ENCODE results near the gene NFIX.

DNA sequence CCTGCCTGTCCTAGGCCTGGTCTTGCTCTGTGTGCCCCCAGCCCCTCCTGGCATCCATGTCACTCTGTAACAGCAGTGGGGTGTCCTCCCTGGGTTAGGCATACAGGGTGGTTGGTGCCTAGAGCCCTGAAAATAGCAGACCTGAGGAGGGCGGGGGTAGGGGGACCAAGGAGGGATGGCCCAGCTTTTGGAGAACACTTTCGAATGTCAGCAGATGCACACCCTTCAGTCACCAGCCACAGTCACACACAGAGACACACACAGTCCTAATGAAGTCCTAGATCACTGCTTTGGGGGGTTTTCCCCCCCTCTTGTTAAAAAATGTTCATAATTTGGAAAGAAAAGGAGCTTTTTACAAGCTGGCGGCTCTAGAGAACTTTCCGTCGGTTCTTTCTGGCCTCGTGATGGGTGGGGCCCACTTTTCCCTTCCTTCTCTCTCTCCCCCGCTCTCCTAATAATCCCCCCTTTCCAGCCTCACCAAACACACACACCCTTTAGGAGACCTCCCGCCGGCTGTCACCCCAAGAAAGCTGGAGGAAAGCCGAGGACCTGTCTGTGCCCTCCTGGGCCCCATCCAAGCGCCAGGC is 59.4 kb downstream of the NFIX start:
- TF ChIP-seq, protein P1, sequence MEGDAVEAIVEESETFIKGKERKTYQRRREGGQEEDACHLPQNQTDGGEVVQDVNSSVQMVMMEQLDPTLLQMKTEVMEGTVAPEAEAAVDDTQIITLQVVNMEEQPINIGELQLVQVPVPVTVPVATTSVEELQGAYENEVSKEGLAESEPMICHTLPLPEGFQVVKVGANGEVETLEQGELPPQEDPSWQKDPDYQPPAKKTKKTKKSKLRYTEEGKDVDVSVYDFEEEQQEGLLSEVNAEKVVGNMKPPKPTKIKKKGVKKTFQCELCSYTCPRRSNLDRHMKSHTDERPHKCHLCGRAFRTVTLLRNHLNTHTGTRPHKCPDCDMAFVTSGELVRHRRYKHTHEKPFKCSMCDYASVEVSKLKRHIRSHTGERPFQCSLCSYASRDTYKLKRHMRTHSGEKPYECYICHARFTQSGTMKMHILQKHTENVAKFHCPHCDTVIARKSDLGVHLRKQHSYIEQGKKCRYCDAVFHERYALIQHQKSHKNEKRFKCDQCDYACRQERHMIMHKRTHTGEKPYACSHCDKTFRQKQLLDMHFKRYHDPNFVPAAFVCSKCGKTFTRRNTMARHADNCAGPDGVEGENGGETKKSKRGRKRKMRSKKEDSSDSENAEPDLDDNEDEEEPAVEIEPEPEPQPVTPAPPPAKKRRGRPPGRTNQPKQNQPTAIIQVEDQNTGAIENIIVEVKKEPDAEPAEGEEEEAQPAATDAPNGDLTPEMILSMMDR (conservative IDR thresholded peaks at IDR 0.05; ENCODE audit: low read depth in 2 of 2): no peak
- TF ChIP-seq ZNF331 (CRISPR knock-in tag; IDR thresholded peaks at IDR 0.05; ENCODE audit: low read depth): no peak
- TF ChIP-seq, protein P2, sequence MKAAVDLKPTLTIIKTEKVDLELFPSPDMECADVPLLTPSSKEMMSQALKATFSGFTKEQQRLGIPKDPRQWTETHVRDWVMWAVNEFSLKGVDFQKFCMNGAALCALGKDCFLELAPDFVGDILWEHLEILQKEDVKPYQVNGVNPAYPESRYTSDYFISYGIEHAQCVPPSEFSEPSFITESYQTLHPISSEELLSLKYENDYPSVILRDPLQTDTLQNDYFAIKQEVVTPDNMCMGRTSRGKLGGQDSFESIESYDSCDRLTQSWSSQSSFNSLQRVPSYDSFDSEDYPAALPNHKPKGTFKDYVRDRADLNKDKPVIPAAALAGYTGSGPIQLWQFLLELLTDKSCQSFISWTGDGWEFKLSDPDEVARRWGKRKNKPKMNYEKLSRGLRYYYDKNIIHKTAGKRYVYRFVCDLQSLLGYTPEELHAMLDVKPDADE (IDR thresholded peaks at IDR 0.05): no peak
- no peak for TF ChIP-seq POLR2AphosphoS5 (IDR thresholded peaks at IDR 0.05; ENCODE audit: low read depth)
- TF ChIP-seq, protein P3, sequence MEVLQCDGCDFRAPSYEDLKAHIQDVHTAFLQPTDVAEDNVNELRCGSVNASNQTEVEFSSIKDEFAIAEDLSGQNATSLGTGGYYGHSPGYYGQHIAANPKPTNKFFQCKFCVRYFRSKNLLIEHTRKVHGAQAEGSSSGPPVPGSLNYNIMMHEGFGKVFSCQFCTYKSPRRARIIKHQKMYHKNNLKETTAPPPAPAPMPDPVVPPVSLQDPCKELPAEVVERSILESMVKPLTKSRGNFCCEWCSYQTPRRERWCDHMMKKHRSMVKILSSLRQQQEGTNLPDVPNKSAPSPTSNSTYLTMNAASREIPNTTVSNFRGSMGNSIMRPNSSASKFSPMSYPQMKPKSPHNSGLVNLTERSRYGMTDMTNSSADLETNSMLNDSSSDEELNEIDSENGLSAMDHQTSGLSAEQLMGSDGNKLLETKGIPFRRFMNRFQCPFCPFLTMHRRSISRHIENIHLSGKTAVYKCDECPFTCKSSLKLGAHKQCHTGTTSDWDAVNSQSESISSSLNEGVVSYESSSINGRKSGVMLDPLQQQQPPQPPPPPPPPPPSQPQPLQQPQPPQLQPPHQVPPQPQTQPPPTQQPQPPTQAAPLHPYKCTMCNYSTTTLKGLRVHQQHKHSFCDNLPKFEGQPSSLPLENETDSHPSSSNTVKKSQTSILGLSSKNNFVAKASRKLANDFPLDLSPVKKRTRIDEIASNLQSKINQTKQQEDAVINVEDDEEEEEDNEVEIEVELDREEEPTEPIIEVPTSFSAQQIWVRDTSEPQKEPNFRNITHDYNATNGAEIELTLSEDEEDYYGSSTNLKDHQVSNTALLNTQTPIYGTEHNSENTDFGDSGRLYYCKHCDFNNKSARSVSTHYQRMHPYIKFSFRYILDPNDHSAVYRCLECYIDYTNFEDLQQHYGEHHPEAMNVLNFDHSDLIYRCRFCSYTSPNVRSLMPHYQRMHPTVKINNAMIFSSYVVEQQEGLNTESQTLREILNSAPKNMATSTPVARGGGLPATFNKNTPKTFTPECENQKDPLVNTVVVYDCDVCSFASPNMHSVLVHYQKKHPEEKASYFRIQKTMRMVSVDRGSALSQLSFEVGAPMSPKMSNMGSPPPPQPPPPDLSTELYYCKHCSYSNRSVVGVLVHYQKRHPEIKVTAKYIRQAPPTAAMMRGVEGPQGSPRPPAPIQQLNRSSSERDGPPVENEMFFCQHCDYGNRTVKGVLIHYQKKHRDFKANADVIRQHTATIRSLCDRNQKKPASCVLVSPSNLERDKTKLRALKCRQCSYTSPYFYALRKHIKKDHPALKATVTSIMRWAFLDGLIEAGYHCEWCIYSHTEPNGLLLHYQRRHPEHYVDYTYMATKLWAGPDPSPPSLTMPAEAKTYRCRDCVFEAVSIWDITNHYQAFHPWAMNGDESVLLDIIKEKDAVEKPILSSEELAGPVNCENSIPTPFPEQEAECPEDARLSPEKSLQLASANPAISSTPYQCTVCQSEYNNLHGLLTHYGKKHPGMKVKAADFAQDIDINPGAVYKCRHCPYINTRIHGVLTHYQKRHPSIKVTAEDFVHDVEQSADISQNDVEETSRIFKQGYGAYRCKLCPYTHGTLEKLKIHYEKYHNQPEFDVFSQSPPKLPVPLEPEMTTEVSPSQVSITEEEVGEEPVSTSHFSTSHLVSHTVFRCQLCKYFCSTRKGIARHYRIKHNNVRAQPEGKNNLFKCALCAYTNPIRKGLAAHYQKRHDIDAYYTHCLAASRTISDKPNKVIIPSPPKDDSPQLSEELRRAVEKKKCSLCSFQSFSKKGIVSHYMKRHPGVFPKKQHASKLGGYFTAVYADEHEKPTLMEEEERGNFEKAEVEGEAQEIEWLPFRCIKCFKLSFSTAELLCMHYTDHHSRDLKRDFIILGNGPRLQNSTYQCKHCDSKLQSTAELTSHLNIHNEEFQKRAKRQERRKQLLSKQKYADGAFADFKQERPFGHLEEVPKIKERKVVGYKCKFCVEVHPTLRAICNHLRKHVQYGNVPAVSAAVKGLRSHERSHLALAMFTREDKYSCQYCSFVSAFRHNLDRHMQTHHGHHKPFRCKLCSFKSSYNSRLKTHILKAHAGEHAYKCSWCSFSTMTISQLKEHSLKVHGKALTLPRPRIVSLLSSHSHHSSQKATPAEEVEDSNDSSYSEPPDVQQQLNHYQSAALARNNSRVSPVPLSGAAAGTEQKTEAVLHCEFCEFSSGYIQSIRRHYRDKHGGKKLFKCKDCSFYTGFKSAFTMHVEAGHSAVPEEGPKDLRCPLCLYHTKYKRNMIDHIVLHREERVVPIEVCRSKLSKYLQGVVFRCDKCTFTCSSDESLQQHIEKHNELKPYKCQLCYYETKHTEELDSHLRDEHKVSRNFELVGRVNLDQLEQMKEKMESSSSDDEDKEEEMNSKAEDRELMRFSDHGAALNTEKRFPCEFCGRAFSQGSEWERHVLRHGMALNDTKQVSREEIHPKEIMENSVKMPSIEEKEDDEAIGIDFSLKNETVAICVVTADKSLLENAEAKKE (CRISPR knock-in tag; IDR thresholded peaks at IDR 0.05): no peak
- peak; percentile 54 for TF ChIP-seq EZH2 (IDR thresholded peaks at IDR 0.05; ENCODE audit: low read depth, unreplicated experiment)
- no peak for TF ChIP-seq ZNF114 (CRISPR knock-in tag; IDR thresholded peaks at IDR 0.05)
- TF ChIP-seq, protein P4, sequence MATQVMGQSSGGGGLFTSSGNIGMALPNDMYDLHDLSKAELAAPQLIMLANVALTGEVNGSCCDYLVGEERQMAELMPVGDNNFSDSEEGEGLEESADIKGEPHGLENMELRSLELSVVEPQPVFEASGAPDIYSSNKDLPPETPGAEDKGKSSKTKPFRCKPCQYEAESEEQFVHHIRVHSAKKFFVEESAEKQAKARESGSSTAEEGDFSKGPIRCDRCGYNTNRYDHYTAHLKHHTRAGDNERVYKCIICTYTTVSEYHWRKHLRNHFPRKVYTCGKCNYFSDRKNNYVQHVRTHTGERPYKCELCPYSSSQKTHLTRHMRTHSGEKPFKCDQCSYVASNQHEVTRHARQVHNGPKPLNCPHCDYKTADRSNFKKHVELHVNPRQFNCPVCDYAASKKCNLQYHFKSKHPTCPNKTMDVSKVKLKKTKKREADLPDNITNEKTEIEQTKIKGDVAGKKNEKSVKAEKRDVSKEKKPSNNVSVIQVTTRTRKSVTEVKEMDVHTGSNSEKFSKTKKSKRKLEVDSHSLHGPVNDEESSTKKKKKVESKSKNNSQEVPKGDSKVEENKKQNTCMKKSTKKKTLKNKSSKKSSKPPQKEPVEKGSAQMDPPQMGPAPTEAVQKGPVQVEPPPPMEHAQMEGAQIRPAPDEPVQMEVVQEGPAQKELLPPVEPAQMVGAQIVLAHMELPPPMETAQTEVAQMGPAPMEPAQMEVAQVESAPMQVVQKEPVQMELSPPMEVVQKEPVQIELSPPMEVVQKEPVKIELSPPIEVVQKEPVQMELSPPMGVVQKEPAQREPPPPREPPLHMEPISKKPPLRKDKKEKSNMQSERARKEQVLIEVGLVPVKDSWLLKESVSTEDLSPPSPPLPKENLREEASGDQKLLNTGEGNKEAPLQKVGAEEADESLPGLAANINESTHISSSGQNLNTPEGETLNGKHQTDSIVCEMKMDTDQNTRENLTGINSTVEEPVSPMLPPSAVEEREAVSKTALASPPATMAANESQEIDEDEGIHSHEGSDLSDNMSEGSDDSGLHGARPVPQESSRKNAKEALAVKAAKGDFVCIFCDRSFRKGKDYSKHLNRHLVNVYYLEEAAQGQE (IDR thresholded peaks at IDR 0.05; ENCODE audit: unreplicated experiment): no peak
- TF ChIP-seq CREB1 (CRISPR knock-in tag; IDR thresholded peaks at IDR 0.05; ENCODE audit: low read depth): no peak
- TF ChIP-seq JUNB (IDR thresholded peaks at IDR 0.05; ENCODE audit: unreplicated experiment): no peak
- no peak for TF ChIP-seq STAT1 (IDR thresholded peaks at IDR 0.05; ENCODE audit: unreplicated experiment)

Measured in GM23338 (cell line).